Natural killer cell (primary cell): ENCODE results near the gene THSD4. TPM values are rescaled to one million over a fixed set of nuclear protein-coding genes. Genes with fewer than 3 reads are reported as not detected.

Experiments used
- ATAC-seq, 3 donors: fragments of 150-1000 bp in 2 of 3; fragments of 200-7000 bp in 1 of 3; cut with Tn5 transposase; 1 replicate in 1 of 3; 2 replicates in 2 of 3; pipeline ENCODE4 v1.10.0; 2021; ENCODE audit warnings: mild to moderate bottlenecking in 2 of 3, moderate library complexity in 2 of 3
- DNase-seq, 2 donors: peaks; one replicate each; pipeline versions ENCODE4 v3.0.0 to v3.0.0-alpha.2; 2013 to 2021; ENCODE audit warnings: mixed read lengths in 1 of 2
- H3K27ac ChIP-seq: one replicate; pipeline ENCODE4 v1.5.1; 2013; ENCODE audit warnings: mild to moderate bottlenecking, low read length
- H3K27me3 ChIP-seq: one replicate; pipeline ENCODE4 v1.6.1; 2013; ENCODE audit warnings: low read length; ENCODE audit not compliant: control insufficient read depth, insufficient read depth
- H3K36me3 ChIP-seq: one replicate; pipeline ENCODE4 v1.6.1; 2013; ENCODE audit warnings: low read length; ENCODE audit not compliant: control insufficient read depth, insufficient read depth
- H3K4me1 ChIP-seq: one replicate; pipeline ENCODE4 v1.6.1; 2013; ENCODE audit warnings: low read length; ENCODE audit not compliant: control insufficient read depth, insufficient read depth
- H3K4me3 ChIP-seq: one replicate; pipeline ENCODE4 v1.5.1; 2013; ENCODE audit warnings: low read length
- H3K9me3 ChIP-seq: one replicate; pipeline ENCODE4 v1.6.1; 2013; ENCODE audit warnings: low read length; ENCODE audit not compliant: control insufficient read depth, insufficient read depth
- H3K27ac Mint-ChIP-seq, 2 donors: one replicate each; pipeline ENCODE4 v1.8.0; 2022; ENCODE audit warnings: mild to moderate bottlenecking in 2 of 2, mixed read lengths in 2 of 2, moderate library complexity in 1 of 2
- H3K27me3 Mint-ChIP-seq, 2 donors: one replicate each; pipeline ENCODE4 v1.8.0; 2022; ENCODE audit warnings: low read depth in 2 of 2, mixed read lengths in 2 of 2
- H3K36me3 Mint-ChIP-seq: one replicate; pipeline ENCODE4 v1.8.0; 2022; ENCODE audit warnings: mixed read lengths
- H3K4me1 Mint-ChIP-seq, 2 donors: one replicate each; pipeline ENCODE4 v1.8.0; 2022; ENCODE audit warnings: mixed read lengths in 2 of 2
- H3K4me3 Mint-ChIP-seq: one replicate; pipeline ENCODE4 v1.8.0; 2022; ENCODE audit warnings: mild to moderate bottlenecking, moderate library complexity, mixed read lengths
- H3K9me3 Mint-ChIP-seq, 2 donors: one replicate each; pipeline ENCODE4 v1.8.0; 2022; ENCODE audit warnings: mixed read lengths in 2 of 2
- WGBS: methylation state at CpG from one replicate; pipeline ENCODE4 v1.1.7; 2013; ENCODE audit warnings: missing lambda C conversion rate; ENCODE audit not compliant: insufficient coverage; 5-methylcytosine and 5-hydroxymethylcytosine counted together
- intact Hi-C: fragments of 100-400 bp; cut with micrococcal nuclease; formaldehyde crosslinking; loops from one replicate; pipeline ENCODE4 v1.14.2; 2022
- total RNA-seq, 4 donors: library from RNA; stranded (reverse); fragments of 120-200 nt in 1 of 4; gene quantifications; one replicate each; pipeline versions ENCODE4 v1.2.3 to v1.2.4, GENCODE V29; 2013 to 2022
- TF ChIP-seq, protein P1 (sequence below): fragments of 200-600 bp; IDR thresholded peaks from one replicate; pipeline ENCODE4 v1.8.0; 2022; ENCODE audit warnings: antibody characterized with exemption

THSD4 gene
- total RNA-seq, 3 donors from 2014 or later (not counting 1 experiment from before 2014, with no cell fraction given), result not detected

DNA sequence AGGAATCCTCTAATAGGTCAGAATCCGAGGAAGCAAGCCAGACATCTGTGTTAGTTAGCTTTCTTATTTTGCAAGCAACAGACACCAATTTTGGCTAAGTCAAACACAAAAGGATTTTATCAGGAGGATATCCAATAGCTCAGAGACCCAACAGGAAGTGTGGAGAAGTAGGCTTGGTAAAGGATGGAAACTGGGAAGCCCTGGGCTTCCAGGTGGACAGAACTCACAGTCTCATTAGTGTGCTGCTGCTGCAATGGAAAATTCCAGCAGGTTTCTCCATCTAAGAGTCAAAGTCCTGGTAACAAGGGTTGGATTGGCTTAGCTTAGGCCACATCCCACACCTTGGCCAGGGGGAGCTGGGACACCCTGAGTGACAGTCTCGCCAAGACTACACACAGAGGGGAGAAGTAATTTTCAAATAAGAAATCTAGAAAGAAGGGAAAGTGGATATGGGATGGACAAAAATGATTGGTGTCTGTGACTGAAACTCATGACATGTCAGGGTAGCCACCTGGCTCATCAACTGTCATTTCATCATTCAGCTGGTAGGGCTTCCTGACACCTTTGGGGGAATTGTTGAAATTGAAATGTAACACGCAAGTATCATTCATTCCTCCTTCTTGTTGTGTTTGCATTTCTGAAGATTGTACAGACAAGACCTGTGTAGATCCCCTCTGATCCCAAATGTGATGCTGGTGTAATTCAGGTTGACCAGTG, 158.6 kb downstream of the THSD4 start:
- H3K4me3 Mint-ChIP-seq, result no peak overlapping the region
- Histone ChIP-seq H3K4me1 (no peaks in the 10 kb centered on the region), H3K36me3 (no peaks in the 10 kb centered on the region), H3K27ac (no peak overlapping the region), H3K27me3 (no peaks in the 10 kb centered on the region), H3K4me3 (no peak overlapping the region), H3K9me3 (no peaks in the 10 kb centered on the region)
- no peaks in the 10 kb centered on the region for H3K9me3 Mint-ChIP-seq
- peaks cover 0 to 3% of the 10 kb centered on the region in 2 donors for H3K27me3 Mint-ChIP-seq
- H3K36me3 Mint-ChIP-seq, result no peaks in the 10 kb centered on the region
- intact Hi-C loops, result no loop called here
- H3K4me1 Mint-ChIP-seq, result no peaks in the 10 kb centered on the region
- WGBS, result 95% methylated on average over 3 of the region's 3 CpGs
- TF ChIP-seq, protein P1, sequence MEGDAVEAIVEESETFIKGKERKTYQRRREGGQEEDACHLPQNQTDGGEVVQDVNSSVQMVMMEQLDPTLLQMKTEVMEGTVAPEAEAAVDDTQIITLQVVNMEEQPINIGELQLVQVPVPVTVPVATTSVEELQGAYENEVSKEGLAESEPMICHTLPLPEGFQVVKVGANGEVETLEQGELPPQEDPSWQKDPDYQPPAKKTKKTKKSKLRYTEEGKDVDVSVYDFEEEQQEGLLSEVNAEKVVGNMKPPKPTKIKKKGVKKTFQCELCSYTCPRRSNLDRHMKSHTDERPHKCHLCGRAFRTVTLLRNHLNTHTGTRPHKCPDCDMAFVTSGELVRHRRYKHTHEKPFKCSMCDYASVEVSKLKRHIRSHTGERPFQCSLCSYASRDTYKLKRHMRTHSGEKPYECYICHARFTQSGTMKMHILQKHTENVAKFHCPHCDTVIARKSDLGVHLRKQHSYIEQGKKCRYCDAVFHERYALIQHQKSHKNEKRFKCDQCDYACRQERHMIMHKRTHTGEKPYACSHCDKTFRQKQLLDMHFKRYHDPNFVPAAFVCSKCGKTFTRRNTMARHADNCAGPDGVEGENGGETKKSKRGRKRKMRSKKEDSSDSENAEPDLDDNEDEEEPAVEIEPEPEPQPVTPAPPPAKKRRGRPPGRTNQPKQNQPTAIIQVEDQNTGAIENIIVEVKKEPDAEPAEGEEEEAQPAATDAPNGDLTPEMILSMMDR, result no peak
- ATAC-seq (no peak), DNase-seq (no peak)
- H3K27ac Mint-ChIP-seq, result no peak overlapping the region

DNA sequence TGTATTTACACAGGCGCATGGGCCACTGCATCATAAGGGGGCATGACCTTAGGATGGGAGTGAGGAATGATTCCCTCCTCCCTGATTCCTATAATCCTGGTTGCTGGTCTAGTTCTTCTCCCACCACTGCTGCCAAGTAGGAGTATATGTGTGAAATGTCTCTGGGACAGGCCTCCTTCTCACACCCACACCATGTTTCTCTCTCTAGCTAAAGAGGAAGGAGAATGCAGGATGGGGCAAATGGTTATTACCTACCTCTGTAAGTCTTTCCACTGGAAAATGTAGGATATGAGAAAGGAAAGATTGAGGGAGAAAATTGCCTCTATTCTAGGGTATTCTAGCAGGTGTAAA, 159.2 kb downstream of the THSD4 start:
- Histone ChIP-seq H3K27me3 (peaks cover 2% of the 10 kb centered on the region), H3K4me1 (no peaks in the 10 kb centered on the region), H3K27ac (no peak overlapping the region), H3K9me3 (no peaks in the 10 kb centered on the region), H3K4me3 (no peak overlapping the region), H3K36me3 (no peaks in the 10 kb centered on the region)
- intact Hi-C loops, result no loop called here
- Mint-ChIP-seq H3K27me3 (peaks cover 0 to 3% of the 10 kb centered on the region in 2 donors), H3K4me1 (no peaks in the 10 kb centered on the region), H3K9me3 (no peaks in the 10 kb centered on the region), H3K36me3 (no peaks in the 10 kb centered on the region), H3K4me3 (no peak overlapping the region), H3K27ac (no peak overlapping the region)
- ATAC-seq, result no peak
- TF ChIP-seq, protein P1, result no peak
- 89% methylated on average over 1 of the region's 1 CpG for WGBS
- DNase-seq, result no peak

DNA sequence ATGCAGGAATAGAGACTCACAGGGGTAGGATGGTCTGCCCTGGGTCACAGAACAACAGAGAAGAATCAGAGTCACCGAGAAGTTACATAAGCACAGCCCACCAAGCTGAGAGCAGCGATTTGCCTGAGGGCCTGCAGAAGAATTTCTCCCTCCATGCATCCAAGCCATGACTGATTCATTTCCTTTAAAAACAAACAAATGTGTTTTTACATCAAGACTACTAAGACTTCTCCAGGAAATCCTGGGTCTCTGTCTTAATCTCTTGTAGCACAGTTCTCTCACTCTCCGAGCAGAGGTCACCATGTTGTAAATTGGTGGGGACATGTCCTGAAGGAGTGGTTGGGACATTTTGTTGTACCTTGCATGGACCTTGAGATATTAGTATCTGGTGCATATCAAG, 159.8 kb downstream of the THSD4 start:
- WGBS, result 77% methylated on average over 3 of the region's 3 CpGs
- H3K4me3 Mint-ChIP-seq, result no peak overlapping the region
- H3K36me3 ChIP-seq, result no peaks in the 10 kb centered on the region
- peaks cover under 1 to 5% of the 10 kb centered on the region in 2 donors for H3K27me3 Mint-ChIP-seq
- TF ChIP-seq, protein P1, result no peak
- H3K27me3 ChIP-seq, result peaks cover 2% of the 10 kb centered on the region
- no peaks in the 10 kb centered on the region for H3K9me3 ChIP-seq
- no peaks in the 10 kb centered on the region for H3K36me3 Mint-ChIP-seq
- intact Hi-C loops, result no loop called here
- DNase-seq (no peak), ATAC-seq (no peak)
- no peaks in the 10 kb centered on the region for H3K4me1 ChIP-seq
- no peak overlapping the region for H3K27ac Mint-ChIP-seq
- H3K9me3 Mint-ChIP-seq, result no peaks in the 10 kb centered on the region
- H3K4me3 ChIP-seq, result no peak overlapping the region
- no peak overlapping the region for H3K27ac ChIP-seq
- no peaks in the 10 kb centered on the region for H3K4me1 Mint-ChIP-seq
